ENCODE data around the gene ACSM4.

- TF ChIP-seq SMC3 (conservative IDR thresholded peaks at IDR 0.05; ENCODE audit: insufficient read depth, low read depth, low read length): no peak
- no peak for TF ChIP-seq POLR2A (conservative IDR thresholded peaks at IDR 0.05)
- no peak for TF ChIP-seq GATAD2B (IDR thresholded peaks at IDR 0.05; ENCODE audit: borderline replicate concordance)
- no peak for TF ChIP-seq NR2C2 (CRISPR knock-in tag; IDR thresholded peaks at IDR 0.05)
- no peak for TF ChIP-seq NR2C2 (tag; IDR thresholded peaks at IDR 0.05)
- TF ChIP-seq, protein P1, sequence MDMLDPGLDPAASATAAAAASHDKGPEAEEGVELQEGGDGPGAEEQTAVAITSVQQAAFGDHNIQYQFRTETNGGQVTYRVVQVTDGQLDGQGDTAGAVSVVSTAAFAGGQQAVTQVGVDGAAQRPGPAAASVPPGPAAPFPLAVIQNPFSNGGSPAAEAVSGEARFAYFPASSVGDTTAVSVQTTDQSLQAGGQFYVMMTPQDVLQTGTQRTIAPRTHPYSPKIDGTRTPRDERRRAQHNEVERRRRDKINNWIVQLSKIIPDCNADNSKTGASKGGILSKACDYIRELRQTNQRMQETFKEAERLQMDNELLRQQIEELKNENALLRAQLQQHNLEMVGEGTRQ (CRISPR knock-in tag; IDR thresholded peaks at IDR 0.05): no peak
- TF ChIP-seq, protein P2, sequence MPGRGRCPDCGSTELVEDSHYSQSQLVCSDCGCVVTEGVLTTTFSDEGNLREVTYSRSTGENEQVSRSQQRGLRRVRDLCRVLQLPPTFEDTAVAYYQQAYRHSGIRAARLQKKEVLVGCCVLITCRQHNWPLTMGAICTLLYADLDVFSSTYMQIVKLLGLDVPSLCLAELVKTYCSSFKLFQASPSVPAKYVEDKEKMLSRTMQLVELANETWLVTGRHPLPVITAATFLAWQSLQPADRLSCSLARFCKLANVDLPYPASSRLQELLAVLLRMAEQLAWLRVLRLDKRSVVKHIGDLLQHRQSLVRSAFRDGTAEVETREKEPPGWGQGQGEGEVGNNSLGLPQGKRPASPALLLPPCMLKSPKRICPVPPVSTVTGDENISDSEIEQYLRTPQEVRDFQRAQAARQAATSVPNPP (IDR thresholded peaks at IDR 0.05; ENCODE audit: borderline replicate concordance, insufficient read depth, insufficient read length): no peak
- TF ChIP-seq MAX (CRISPR knock-in tag; IDR thresholded peaks at IDR 0.05): no peak
- TF ChIP-seq, protein P3, sequence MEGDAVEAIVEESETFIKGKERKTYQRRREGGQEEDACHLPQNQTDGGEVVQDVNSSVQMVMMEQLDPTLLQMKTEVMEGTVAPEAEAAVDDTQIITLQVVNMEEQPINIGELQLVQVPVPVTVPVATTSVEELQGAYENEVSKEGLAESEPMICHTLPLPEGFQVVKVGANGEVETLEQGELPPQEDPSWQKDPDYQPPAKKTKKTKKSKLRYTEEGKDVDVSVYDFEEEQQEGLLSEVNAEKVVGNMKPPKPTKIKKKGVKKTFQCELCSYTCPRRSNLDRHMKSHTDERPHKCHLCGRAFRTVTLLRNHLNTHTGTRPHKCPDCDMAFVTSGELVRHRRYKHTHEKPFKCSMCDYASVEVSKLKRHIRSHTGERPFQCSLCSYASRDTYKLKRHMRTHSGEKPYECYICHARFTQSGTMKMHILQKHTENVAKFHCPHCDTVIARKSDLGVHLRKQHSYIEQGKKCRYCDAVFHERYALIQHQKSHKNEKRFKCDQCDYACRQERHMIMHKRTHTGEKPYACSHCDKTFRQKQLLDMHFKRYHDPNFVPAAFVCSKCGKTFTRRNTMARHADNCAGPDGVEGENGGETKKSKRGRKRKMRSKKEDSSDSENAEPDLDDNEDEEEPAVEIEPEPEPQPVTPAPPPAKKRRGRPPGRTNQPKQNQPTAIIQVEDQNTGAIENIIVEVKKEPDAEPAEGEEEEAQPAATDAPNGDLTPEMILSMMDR (IDR thresholded peaks at IDR 0.05 in 2 of 3, conservative IDR thresholded peaks at IDR 0.05 in 1 of 3; ENCODE audit: insufficient read depth in 2 of 3, low read depth in 1 of 3, low read length in 3 of 3): no peak
- no peak for TF ChIP-seq SIX5 (IDR thresholded peaks at IDR 0.05; ENCODE audit: borderline replicate concordance in 1 of 2, insufficient read depth in 1 of 2, low read depth in 1 of 2, low read length in 2 of 2)
- no peak for TF ChIP-seq DLX4 (CRISPR knock-in tag; IDR thresholded peaks at IDR 0.05)
- no peak for TF ChIP-seq ZNF324 (CRISPR knock-in tag; IDR thresholded peaks at IDR 0.05)
- no peak for TF ChIP-seq HDAC2 (IDR thresholded peaks at IDR 0.05)
- no peak for TF ChIP-seq ZNF764 (CRISPR knock-in tag; IDR thresholded peaks at IDR 0.05; ENCODE audit: low read depth)
- TF ChIP-seq NELFE (IDR thresholded peaks at IDR 0.05; ENCODE audit: insufficient read depth, insufficient read length): no peak
Observed at GRCh38 chr12:7310070-7310469, 6.2 kb downstream of the ACSM4 start.
